Inferior parietal cortex (tissue), 1 donor: ENCODE data around the gene NABP1.

Experiments
- DNase-seq: peaks from one replicate; pipeline ENCODE4 v3.0.0-alpha.2; 2016; ENCODE audit errors: extremely low spot score

Gene NABP1

DNA sequence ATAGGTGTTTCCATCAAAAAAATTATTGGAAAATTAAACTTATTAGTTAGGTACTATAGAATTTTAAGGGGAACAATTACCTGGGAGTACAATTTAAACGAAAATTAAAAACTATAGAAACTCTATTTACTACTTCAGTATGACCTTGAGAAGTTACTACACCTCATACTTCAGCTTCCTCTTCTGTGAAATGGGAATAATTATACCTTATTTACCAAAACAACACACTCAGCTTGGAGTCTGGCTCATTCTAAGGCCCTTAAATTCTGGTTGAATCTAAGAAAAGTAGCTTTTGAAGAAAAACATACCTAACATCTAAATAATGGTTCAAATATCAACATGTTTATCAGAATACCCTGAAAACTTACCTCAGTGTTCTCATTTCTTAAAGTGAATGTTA lies 2.7 kb downstream of the NABP1 start:
- DNase-seq = no peak

DNA sequence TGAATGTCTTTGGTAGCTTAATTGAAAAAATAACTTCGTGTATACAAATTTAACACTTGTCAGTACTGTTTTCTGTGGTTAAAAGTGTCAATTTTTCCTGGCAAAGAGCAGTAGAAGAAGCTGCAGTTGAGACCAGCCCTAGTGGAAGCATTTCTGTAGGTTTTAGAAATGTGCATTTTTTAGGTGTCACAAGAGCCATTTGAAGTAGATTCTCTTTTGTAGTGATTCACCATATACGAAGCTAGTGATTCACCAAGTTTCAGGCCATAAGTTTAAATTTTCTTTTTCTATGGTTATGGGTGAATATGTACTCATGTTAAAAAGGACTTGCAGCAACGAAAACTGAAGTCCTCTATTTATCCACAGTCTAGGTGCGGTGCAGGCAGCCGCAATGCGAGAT lies 4.2 kb downstream of the NABP1 start:
- DNase-seq = no peak

DNA sequence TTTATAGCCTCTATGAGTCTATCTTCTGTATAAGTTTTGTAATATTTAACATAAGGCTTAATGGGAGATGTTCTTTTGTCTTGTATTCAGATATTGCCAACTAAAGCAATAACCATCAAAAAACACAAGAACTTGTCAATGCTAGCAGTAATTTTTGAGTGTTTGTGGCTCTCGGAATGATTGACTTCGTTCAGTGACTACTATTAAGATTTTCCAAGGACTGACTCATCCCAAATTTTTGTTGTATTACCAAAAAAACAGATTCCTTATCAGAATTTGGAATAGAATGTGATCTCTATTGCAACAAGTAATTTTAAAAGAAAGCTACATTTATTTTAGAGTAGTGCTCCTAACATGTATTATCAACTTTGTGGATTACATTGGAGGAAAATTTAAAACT lies 8.1 kb downstream of the NABP1 start:
- DNase-seq = no peak

DNA sequence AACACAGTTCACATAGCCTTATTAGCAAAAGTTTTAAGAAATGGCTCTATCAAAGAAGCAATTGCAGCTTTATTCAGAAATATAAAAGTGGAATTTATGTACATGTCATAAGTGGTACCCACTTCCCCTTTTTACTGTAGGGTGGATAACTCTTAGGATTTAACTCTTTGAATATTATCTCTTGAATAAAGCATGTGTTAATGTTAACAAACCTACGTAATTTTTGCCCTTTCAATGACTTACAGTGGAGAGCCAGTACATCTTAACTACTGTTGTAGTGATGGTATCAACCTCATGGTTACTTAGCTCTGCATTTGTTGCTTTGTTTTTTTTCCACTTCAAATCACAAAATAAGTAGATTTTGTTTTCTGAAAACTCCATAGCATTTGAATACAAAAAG lies 8.8 kb downstream of the NABP1 start:
- DNase-seq = no peak

DNA sequence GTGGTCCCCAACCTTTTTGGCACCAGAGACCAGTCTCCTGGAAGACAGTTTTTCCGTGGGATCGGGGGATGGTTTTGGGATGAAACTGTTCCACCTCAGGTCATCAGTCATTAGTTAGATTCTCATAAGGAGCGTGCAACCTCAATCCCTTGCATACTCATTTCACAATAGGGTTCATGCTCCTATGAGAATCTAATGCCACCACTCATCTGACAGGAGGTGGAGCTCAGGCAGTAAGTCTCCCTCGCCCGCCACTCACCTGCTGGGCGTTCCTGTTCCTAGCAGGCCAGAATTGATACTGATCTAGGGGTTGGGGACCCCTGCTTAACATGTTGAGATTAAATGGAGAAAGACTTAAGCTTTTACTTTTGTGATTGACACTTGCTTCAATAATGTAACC lies 9.9 kb downstream of the NABP1 start:
- DNase-seq = no peak

DNA sequence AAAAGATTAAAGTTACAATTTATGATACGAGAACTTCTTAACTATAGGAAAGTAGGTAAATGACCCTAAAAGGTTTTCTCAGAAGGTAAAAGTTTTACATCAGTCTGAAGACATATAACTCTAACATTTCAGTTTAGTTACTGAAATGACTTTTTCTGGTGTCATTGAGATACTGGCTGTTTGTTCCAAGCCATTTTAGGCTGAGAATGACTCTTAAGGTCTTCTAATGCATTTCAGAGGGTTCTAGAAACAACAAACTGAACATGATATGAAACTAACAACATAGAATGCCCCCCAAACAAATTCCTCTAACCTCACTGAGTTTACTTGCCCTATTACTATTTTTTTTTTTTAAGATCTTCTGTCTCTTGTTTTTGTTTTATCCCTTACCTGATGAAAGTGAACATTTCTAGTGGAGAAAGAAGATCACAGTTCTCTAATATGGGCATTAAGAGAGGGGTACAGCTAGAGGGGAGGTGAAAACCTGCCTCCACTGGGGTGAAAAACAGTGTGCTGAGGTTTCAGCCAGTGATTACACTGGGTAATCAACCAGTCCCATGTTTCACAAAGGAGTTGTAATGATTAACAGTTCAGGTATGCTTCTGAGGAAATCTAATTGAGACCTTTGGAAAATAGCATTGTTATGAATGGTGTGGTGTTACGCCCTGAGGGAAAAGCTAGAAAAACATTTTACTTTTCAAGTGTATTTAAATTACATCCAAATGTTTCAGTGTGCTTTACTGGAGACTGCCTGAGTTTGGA lies 11.2 kb downstream of the NABP1 start:
- DNase-seq = no peak

DNA sequence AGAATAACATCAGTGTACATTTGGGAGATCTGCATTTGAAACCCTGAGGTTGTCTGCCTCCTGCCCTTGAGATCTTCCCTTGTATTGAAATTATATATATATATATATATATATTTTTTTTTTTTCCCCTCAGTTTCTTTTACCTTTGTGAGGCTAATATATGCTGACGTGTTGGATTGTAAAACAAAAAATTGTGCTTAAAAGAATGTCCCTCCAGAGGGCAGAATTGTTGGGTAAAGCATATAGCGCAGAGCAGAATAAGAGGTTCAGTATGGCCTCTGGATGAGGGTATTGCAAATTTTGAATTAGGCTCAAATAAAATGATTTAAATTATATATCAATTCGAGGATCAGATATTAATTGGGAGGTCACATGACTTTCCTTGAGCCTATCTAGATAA lies 12.4 kb downstream of the NABP1 start:
- no peak for DNase-seq

DNA sequence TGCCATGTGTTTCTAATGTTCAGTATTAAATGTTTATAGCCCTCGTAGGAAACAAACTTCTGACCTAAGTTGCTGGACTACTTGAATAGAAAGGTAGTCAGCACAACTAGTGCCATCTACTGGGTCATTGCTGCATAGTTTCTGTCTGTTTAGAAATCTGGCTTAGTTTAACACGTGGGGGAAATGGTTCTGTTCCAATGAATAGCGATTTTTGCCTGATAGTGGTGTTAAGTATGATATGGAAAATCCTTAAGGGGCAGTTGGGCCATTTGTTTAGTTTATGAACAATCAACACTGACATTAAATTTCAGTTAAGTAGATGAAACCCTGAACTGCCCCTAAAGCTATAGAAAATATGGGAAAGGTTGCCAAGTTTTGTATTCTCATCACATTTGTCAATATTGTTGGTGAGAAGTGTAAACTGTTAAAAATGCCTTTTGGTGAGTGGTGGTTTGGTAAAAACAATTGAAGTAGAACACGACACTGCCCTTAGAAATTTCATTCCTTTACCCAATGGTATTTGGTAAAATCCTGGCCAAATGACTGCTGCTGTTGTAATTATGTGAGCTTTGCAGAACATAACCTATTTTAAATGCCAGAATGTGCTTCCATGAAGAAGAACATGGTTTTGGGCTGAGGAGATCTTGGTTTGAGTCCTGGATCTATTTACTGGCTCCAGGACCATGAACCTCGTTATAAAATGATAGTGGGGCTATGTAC lies 13.2 kb downstream of the NABP1 start:
- peak; percentile 75 for DNase-seq

DNA sequence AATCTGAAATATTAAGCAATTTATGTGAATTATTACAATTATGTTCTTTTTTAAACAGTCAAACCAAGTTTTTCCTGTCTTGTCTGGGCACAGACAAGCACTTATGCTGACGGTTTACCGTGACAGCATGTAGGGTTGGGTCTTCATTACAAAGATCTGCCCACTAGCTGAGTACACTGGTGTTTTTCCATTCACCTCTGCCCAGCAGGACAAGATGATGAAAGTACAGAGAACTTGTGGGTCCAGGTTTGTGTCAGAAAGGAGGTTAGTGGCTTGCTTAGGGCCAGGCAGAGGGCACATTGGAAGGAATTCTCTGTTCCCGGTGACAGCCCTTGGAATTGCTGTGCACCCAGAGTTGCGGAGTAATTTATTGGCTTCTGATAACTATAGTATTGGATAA lies 14.0 kb downstream of the NABP1 start:
- no peak for DNase-seq

DNA sequence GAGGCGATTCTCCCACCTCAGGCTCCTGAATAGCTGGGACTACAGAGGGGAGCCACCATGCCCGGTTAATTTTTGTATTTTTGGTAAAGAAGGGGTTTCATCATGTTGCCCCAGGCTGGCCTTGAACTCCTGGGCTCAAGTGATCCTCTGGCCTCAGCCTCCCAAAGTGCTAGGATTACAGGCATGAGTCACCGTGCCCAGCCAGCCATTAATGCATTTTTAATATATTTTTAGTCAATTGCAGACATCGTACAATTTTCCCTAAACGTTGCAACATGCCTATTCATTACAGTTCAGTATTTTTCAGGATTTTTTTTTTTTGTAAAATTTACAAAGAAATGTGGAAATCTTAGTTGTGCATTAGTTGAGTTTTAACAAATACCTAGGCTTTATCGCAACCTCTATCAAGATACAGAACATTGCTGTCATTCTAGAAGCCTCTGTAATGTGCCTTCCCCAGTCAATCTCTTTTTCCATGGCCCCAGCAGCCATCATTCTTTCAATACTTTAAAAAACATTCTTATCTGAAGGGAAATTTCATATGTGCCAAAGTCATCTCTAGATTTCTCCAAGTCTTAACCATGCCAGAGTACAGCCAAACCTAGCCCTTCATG lies 14.7 kb downstream of the NABP1 start:
- no peak for DNase-seq

DNA sequence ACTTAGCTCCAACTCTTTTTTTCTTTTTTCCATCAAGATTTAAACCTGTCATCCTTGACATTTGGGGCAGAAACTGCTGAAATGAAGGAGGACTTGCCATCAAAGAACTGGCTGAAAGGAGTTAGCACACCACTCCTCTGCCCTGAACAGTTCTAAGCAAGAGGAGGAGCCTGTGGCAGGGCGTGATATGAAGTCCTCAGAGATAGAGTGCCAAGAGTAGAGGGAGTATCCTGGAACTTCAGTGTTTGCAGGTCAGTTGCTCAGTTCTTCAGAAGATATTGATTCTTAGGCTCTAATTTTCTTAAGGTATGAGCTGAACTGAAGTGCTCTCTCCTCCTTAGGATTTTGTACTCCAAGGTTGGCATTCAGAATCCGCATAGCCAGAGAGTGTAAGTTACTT lies 15.2 kb downstream of the NABP1 start:
- DNase-seq = no peak

DNA sequence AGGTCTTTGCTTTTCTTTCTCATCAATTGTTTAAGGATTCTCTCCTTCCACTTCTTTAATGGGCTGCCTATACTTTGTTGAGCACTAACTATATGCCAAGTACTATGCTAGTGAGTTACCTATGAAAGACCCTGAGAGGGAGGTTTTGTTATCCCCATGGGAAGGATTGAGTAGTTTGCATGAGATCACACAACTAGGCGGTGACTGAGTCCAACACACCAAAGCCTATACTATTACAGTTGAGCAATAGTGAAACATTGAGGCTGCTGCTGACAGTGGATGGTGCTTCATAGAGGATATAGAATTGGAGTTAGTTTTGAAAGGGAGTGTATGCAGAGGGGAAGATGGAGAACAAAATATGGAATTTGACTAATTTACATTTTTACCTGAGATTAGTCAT lies 15.8 kb downstream of the NABP1 start:
- no peak for DNase-seq

DNA sequence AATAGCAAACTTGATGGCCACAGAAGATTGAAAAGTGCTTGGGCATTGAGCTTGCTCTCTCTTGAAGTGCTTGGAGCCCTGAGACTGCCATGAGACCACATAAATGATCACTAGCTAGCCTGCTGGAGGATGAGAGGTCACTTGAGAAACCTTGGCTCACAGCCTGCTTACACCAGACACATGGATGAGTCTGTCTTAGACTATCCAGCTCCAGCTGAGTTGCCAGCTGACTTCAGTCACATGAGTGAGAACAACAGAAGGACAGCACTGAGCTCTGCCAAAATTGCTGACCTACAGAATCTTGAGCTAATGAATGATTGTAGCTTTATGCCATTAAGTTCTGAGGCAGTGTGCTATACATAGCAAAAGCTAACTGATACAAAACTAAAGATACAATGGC lies 18.1 kb downstream of the NABP1 start:
- DNase-seq = no peak

DNA sequence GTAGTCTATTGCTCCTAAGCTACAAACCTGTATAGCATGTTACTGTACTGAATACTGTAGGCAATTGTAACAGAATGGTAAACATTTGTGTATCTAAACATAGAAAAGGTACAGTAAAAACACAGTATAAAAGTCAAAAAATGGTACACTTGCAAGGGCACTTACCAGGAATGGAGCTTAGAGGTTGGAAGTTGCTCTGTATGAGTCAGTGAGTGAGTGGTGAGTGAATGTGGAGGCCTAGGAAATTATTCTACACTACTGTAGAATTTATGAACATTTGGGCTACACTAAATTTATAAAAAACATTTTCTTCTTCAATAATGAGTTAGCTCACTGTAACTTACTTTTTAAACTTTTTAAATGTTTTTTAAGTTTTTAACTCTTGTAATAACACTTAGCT lies 19.0 kb downstream of the NABP1 start:
- DNase-seq = no peak

DNA sequence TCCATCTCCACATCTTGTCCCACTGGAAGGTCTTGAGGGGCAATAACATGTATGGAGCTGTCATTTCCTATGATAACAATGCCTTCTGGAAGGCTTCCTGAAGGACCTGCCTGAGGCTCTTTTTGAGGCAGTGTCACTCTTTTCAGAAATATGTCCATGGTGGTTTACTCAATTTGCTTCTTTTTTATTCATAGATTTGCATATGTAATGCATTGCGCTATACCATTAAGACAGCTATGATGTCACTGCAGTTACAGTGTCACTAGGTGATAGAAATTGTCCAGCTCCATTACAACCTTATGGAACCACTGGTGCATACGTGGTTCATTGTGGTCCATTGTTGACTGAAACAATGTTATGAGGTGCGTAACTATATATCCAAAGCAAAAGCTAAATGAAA lies 19.9 kb downstream of the NABP1 start:
- DNase-seq = no peak

DNA sequence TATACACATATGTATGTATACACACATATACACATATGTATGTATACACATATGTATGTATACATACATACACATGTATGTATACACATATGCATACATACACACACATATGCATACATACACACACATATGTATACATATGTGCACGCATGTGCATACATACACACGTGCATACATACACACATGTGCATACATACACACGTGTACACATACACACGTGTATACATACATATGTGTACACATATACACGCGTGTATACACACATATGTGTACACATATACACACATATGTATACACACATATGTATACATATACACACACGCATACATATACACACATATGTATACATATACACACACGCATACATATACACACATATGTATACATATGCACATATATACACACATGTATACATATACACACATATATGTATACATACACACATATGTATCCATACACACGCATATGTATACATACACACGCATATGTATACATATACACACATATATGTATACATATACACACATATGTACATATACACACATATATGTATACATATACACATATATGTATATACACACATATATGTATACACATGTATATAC lies 21.5 kb downstream of the NABP1 start:
- DNase-seq = no peak

DNA sequence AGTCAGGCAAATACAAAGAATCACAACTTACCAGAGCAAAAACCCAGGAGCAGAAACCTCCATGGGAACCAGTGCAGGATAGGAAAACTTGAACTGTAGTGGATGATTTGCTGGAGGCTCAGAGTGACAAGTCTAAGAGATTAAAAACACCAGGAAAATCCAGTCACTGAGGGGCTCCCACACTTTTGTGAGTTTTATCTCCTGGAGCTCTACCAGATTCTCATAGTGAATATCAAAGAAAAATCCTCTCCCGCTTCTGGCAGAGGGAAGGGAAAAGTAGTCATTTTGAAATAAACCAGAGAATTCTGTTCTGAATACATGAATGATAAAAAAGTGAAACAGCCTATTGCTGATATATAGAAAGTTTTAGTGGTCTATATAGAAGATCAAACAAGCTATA lies 23.1 kb downstream of the NABP1 start:
- no peak for DNase-seq

DNA sequence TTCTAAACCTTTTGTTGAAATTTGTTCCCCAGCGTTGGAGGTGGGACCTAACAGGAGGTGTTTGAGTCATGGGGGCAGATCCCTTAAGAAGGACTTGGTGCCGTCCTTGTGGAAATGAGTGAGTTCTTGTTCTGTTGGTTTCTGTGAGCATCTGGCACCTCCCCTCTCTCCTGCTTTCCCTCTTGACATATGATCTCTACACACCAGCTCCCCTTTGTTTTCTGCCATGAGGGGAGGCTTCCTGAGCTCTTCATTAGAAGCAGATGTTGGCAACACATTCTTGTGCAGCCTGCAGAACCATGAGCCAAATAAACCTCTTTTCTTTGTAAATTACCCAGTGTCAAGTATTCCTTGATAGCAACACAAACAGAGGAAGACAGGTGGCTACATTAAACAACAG lies 23.8 kb downstream of the NABP1 start:
- DNase-seq = no peak

DNA sequence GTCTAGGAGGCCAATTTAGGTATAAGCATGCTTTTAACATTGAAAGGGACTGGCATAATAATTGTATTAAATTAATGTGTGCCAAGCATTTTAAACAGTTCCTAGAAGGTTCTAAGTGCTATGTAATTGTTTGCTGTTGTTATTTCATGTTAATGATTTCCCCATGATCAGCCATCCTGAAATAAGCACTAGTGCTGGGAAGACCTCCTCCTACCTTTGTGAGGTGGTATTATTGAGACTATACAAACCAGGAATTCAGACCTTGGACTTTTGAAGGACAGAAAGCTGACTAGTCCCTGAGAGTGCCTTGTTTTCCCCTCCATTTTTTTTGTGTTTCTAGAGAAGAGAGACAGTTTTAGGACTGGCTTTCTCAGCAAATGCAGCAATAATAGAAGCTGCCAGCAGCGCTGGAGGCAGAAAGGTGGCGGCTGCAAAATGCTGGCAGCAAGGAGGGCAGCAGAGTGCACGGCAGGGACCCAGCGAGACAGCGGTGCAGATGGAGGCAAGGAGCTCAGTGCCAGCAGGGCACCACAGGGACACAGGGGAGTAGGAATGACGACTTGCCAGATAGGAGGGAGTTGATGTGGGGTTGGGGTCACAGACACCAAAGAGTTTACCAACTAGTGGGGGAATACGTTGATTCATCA lies 25.3 kb downstream of the NABP1 start:
- no peak for DNase-seq

DNA sequence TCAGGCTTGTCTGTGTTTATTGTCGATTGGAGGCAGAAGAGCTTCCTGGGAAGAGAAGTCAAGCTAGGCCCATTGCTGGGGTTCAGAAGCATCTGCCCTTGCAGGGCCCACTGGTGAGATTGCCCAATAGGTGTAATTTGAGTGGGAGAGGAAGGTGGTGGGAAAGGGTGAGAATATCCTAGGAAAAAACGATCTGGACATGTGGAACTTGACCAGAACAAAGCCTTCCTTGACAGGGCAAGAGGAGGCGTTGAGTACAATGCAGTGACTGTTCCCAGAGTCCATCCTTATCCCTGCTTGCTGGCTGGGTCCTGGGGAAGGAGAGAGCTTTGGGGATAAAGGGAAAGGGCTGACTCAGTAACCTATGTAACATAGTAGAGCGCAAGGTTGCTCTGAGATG lies 27.1 kb downstream of the NABP1 start:
- DNase-seq = no peak

DNA sequence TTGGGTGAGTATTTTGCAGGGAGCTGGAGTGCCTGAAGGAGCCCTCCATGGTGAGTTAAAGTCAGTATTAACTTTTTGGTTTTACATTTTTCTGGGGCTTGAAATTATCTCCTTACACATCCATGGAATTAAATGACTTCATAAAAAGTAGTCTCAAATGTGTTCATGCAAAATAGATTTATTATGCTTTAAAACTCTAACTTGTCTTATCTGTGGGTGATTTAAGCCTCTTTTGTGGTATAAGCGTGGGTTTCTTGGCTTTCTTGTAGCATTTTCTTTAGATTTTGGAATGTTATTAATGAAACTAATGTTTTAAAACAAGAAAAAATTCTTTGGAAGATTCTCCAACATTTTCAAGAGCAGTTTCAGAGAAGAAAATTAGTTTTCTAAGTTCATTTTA lies 27.8 kb downstream of the NABP1 start:
- DNase-seq = no peak

DNA sequence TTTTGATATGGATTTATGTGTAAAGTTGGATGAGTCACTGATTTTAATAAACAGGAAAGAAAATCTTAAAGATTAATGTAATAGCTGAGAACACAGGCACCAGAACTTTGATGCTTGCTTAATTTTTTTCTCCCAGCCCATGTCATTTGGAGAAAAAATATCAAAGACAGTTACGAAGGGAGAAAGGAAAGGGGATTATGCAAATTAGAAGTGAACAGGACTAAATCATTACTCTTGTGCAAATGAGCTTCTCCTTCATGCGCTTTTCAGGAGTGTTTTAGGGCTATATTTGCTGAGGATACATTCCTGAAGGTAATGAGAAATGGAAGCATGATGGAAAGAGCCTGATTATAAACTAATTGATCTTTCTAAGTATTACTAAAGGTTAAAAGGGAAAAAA lies 28.9 kb downstream of the NABP1 start:
- DNase-seq = no peak
